Gastrocnemius medialis (tissue), 4 donors: ENCODE data around the gene ACE2. TPM values are rescaled to one million over a fixed set of nuclear protein-coding genes. Genes with fewer than 3 reads are reported as not detected.
"Not testable (repeated sequence)": the region's sequence is repeated elsewhere in the genome, so short reads cannot be mapped to it uniquely, and the experiment has no call there.

ENCODE experiments used
- ATAC-seq, 2 donors: fragments of 150-250 bp; one replicate each; pipeline ENCODE4 v1.9.1; 2016
- DNase-seq, 2 donors: peaks; one replicate each; pipeline ENCODE4 v3.0.0-alpha.2; 2019
- H3K27ac ChIP-seq, 4 donors: fragments of 200-600 bp; sonication (generic); 1 replicate in 1 of 4; 2 replicates in 3 of 4; pipeline ENCODE4 v1.5.1; 2016 to 2018; ENCODE audit warnings: mild to moderate bottlenecking in 2 of 4, moderate library complexity in 1 of 4
- H3K27me3 ChIP-seq, 3 donors: fragments of 200-600 bp; sonication (generic) in 2 of 3; 1 replicate in 1 of 3; 2 replicates in 2 of 3; pipeline versions ENCODE4 v1.5.1 to v1.6.0; 2016 to 2019; ENCODE audit warnings: mild to moderate bottlenecking in 1 of 3, moderate library complexity in 1 of 3
- H3K36me3 ChIP-seq, 2 donors: fragments of 200-600 bp; sonication (generic) in 1 of 2; one replicate each; pipeline ENCODE4 v1.5.1; 2017 to 2018
- H3K4me1 ChIP-seq, 2 donors: fragments of 200-600 bp; sonication (generic) in 1 of 2; one replicate each; pipeline ENCODE4 v1.5.1; 2016 to 2017; ENCODE audit warnings: mild to moderate bottlenecking in 2 of 2
- H3K4me3 ChIP-seq, 4 donors: fragments of 200-600 bp; sonication (generic) in 3 of 4; 1 replicate in 1 of 4; 2 replicates in 3 of 4; pipeline ENCODE4 v1.5.1; 2016 to 2019; ENCODE audit warnings: mild to moderate bottlenecking in 2 of 4
- H3K9me3 ChIP-seq, 3 donors: fragments of 200-600 bp; sonication (generic) in 2 of 3; 1 replicate in 1 of 3; 2 replicates in 2 of 3; pipeline ENCODE4 v1.5.1; 2016 to 2019
- CTCF ChIP-seq, 5 experiments: fragments of 450-650 bp in 3 of 5; fragments of 200-600 bp in 2 of 5; sonication (generic) in 2 of 5; IDR thresholded peaks in 4 of 5; conservative IDR thresholded peaks in 1 of 5; 1 replicate in 4 of 5; 2 replicates in 1 of 5; pipeline ENCODE4 v1.5.1; 2016 to 2019; ENCODE audit warnings: antibody characterized with exemption in 5 of 5, mild to moderate bottlenecking in 3 of 5, moderate library complexity in 3 of 5
- POLR2A ChIP-seq, 2 donors: fragments of 450-650 bp; IDR thresholded peaks; one replicate each; pipeline ENCODE4 v1.6.1; 2017; ENCODE audit warnings: antibody characterized with exemption in 2 of 2, mild to moderate bottlenecking in 2 of 2, moderate library complexity in 2 of 2
- in situ Hi-C, 4 donors: fragments of 200-750 bp; cut with MboI; loops; one replicate each; pipeline versions ENCODE4 v1.15.0 to v1.8.0; 2017; ENCODE audit warnings: low sequenced_read_pairs in 4 of 4
- intact Hi-C: fragments of 100-400 bp; cut with DNase I; formaldehyde crosslinking; loops from one replicate; pipeline ENCODE4 v1.15.1; 2023; ENCODE audit warnings: low total_unique reads
- total RNA-seq, 4 donors: library from RNA; depleted of rRNA; stranded (reverse); fragments of >200 nt; gene quantifications; one replicate each; pipeline versions ENCODE4 v1.1.0 to v1.2.3, GENCODE V29; 2016

ACE2 gene
- 1 to 10 TPM; 1.0 to 6.6 (median 2.6) TPM for total RNA-seq

- TF ChIP-seq CTCF (IDR thresholded peaks at IDR 0.05 in 4 of 5, conservative IDR thresholded peaks at IDR 0.05 in 1 of 5): no peak
- TF ChIP-seq POLR2A (IDR thresholded peaks at IDR 0.05): no peak
- intact Hi-C loops (no loop called here), in situ Hi-C loops (no loop called here)
- no peaks in the 10 kb centered on the region for H3K36me3 ChIP-seq
- DNase-seq (no peak), ATAC-seq (no peak)
- H3K4me1 ChIP-seq: no peaks in the 10 kb centered on the region
- no peaks in the 10 kb centered on the region for H3K9me3 ChIP-seq
- no peak within 1 kb of the TSS for H3K27ac ChIP-seq
- H3K4me3 ChIP-seq: no peak within 1 kb of the TSS
- H3K27me3 ChIP-seq: peaks cover 0 to 7% (median 0%) of the 10 kb centered on the region in 3 donors
Observed at GRCh38 chrX:15600745-15601144, at the start of gene ACE2. TSS of gene ACE2 (minus strand) at chrX:15600960. CDS start at chrX:15600911, 49 bp downstream.

- H3K9me3 ChIP-seq, H3K27me3 ChIP-seq, DNase-seq, H3K4me3 ChIP-seq, H3K36me3 ChIP-seq, in situ Hi-C loops, ATAC-seq, H3K27ac ChIP-seq, H3K4me1 ChIP-seq: not testable (repeated sequence)
- intact Hi-C loops: loop anchor here (10.0 kb wide), 1 partner anchor 153 kb away; the partner anchor contains the start of gene PIR
Observed at GRCh38 chrX:15647510-15647909, 46.8 kb upstream of the ACE2 start.

GRCh38 chrX:15646543-15646942 is 45.8 kb upstream of the ACE2 start:
- no peak for DNase-seq
- TF ChIP-seq CTCF (IDR thresholded peaks at IDR 0.05 in 4 of 5, conservative IDR thresholded peaks at IDR 0.05 in 1 of 5) (no peak), POLR2A (IDR thresholded peaks at IDR 0.05) (no peak)
- Histone ChIP-seq H3K36me3 (no peaks in the 10 kb centered on the region), H3K4me1 (no peaks in the 10 kb centered on the region), H3K27ac (no peak overlapping the region), H3K27me3 (peaks cover 0 to 12% (median 10%) of the 10 kb centered on the region in 3 donors), H3K4me3 (no peak overlapping the region), H3K9me3 (no peaks in the 10 kb centered on the region)
- no peak for ATAC-seq
- intact Hi-C loops: loop anchor here (10.0 kb wide), 1 partner anchor 152 kb away; the partner anchor contains the start of gene PIR
- in situ Hi-C loops: no loop called here

GRCh38 chrX:15646031-15646430 is 45.3 kb upstream of the ACE2 start:
- no peaks in the 10 kb centered on the region for H3K4me1 ChIP-seq
- no peak for TF ChIP-seq CTCF (IDR thresholded peaks at IDR 0.05 in 4 of 5, conservative IDR thresholded peaks at IDR 0.05 in 1 of 5)
- TF ChIP-seq POLR2A (IDR thresholded peaks at IDR 0.05): no peak
- DNase-seq (no peak), ATAC-seq (no peak)
- in situ Hi-C loops (no loop called here), intact Hi-C loops (loop anchor here (10.0 kb wide), 1 partner anchor 151 kb away; the partner anchor contains the start of gene PIR)
- H3K27ac ChIP-seq: no peak overlapping the region
- H3K9me3 ChIP-seq: no peaks in the 10 kb centered on the region
- H3K4me3 ChIP-seq: no peak overlapping the region
- no peaks in the 10 kb centered on the region for H3K36me3 ChIP-seq
- H3K27me3 ChIP-seq: peaks cover 0 to 12% (median 10%) of the 10 kb centered on the region in 3 donors

- no peak for TF ChIP-seq POLR2A (IDR thresholded peaks at IDR 0.05)
- TF ChIP-seq CTCF (IDR thresholded peaks at IDR 0.05 in 4 of 5, conservative IDR thresholded peaks at IDR 0.05 in 1 of 5): no peak
- H3K27ac ChIP-seq: no peak overlapping the region
- intact Hi-C loops (loop anchor here (10.0 kb wide), 1 partner anchor 150 kb away; the partner anchor contains the start of gene PIR), in situ Hi-C loops (no loop called here)
- DNase-seq: no peak
- no peaks in the 10 kb centered on the region for H3K4me1 ChIP-seq
- H3K4me3 ChIP-seq: no peak overlapping the region
- H3K36me3 ChIP-seq: no peaks in the 10 kb centered on the region
- H3K9me3 ChIP-seq: no peaks in the 10 kb centered on the region
- ATAC-seq: no peak
- peaks cover 0 to 15% (median 10%) of the 10 kb centered on the region in 3 donors for H3K27me3 ChIP-seq
Observed at GRCh38 chrX:15645266-15645665, 44.5 kb upstream of the ACE2 start.
